Kidney epithelial cell (primary cell): Measurements from ENCODE around the gene RPH3AL. TPM values are rescaled to one million over a fixed set of nuclear protein-coding genes. Genes with fewer than 3 reads are reported as not detected.
A peak's percentile ranks its signal among the peaks of the same experiment; 100 is the strongest.

ENCODE experiments used
- DNase-seq: peaks from one replicate; pipeline ENCODE4 v3.0.0-alpha.2; 2010; ENCODE audit warnings: low read depth
- H3K27me3 ChIP-seq: 2 replicates; pipeline ENCODE4 v1.6.0; 2011; ENCODE audit warnings: low read length; ENCODE audit not compliant: control insufficient read depth, insufficient read depth
- H3K36me3 ChIP-seq: 2 replicates; pipeline ENCODE4 v1.5.1; 2011; ENCODE audit warnings: low read length; ENCODE audit not compliant: control insufficient read depth, insufficient read depth
- H3K4me3 ChIP-seq: 2 replicates; pipeline ENCODE4 v1.5.1; 2011; ENCODE audit warnings: low read depth, mild to moderate bottlenecking, control low read depth, low read length
- CTCF ChIP-seq: IDR thresholded peaks from 2 replicates; pipeline ENCODE4 v1.5.1; 2011; ENCODE audit warnings: mild to moderate bottlenecking, moderate library complexity, low read length, control low read depth, inconsistent platforms; ENCODE audit not compliant: insufficient read depth, poor library complexity, severe bottlenecking
- total RNA-seq: library from RNA; depleted of rRNA; stranded (reverse); fragments of >200 nt; gene quantifications from 2 replicates; pipeline ENCODE4 v1.2.3, GENCODE V29; 2015

The RPH3AL gene
- total RNA-seq, 1 donor from 2014 or later, result 15.1 TPM

GRCh38 chr17:393806-394717 is 41.5 kb upstream of the RPH3AL start:
- no peak overlapping the region for H3K4me3 ChIP-seq
- no peaks in the 10 kb centered on the region for H3K36me3 ChIP-seq
- H3K27me3 ChIP-seq, result no peaks in the 10 kb centered on the region
- DNase-seq, result no peak
- TF ChIP-seq CTCF, result no peak

GRCh38 chr17:391850-392249 is 39.2 kb upstream of the RPH3AL start:
- H3K4me3 ChIP-seq, result no peak overlapping the region
- DNase-seq, result no peak
- no peaks in the 10 kb centered on the region for H3K36me3 ChIP-seq
- H3K27me3 ChIP-seq, result no peaks in the 10 kb centered on the region
- no peak for TF ChIP-seq CTCF

- no peak for TF ChIP-seq CTCF
Observed at GRCh38 chr17:390025-390424, 37.4 kb upstream of the RPH3AL start.

GRCh38 chr17:388087-388486 is 35.5 kb upstream of the RPH3AL start:
- no peaks in the 10 kb centered on the region for H3K27me3 ChIP-seq
- no peak for TF ChIP-seq CTCF
- H3K36me3 ChIP-seq, result no peaks in the 10 kb centered on the region
- DNase-seq, result no peak
- no peak overlapping the region for H3K4me3 ChIP-seq

More at GRCh38 chr17:390025-390424, 37.4 kb upstream of the RPH3AL start:
- H3K4me3 ChIP-seq, result no peak overlapping the region
- H3K36me3 ChIP-seq, result no peaks in the 10 kb centered on the region
- no peaks in the 10 kb centered on the region for H3K27me3 ChIP-seq
- no peak for DNase-seq

- Histone ChIP-seq H3K36me3 (no peaks in the 10 kb centered on the region), H3K27me3 (no peaks in the 10 kb centered on the region), H3K4me3 (peak overlapping the region; percentile 35)
- DNase-seq, result no peak
- no peak for TF ChIP-seq CTCF
Observed at GRCh38 chr17:386141-386876, 33.7 kb upstream of the RPH3AL start.
